ENCODE results near the gene ZNF282. TPM values are rescaled to one million over a fixed set of nuclear protein-coding genes. Genes with fewer than 3 reads are reported as not detected.
"Not testable (repeated sequence)": the region's sequence is repeated elsewhere in the genome, so short reads cannot be mapped to it uniquely, and the experiment has no call there.

Gene ZNF282
- total RNA-seq, 1 donor from 2014 or later = 17.9 TPM

GRCh38 chr7:149225106-149225505 is 29.8 kb downstream of the ZNF282 start:
- Histone ChIP-seq H3K4me3 (no peak overlapping the region), H3K9me3 (no peaks in the 10 kb centered on the region), H3K4me1 (no peaks in the 10 kb centered on the region), H3K27me3 (no peaks in the 10 kb centered on the region), H3K27ac (no peak overlapping the region), H3K36me3 (peaks cover 22 to 51% of the 10 kb centered on the region in 2 donors)
- intact Hi-C loops (cut with DNase I) = no loop called here
- no peak for DNase-seq (ENCODE audit: low spot score in 2 of 2)
- TF ChIP-seq CTCF (IDR thresholded peaks at IDR 0.05) = no peak

DNA sequence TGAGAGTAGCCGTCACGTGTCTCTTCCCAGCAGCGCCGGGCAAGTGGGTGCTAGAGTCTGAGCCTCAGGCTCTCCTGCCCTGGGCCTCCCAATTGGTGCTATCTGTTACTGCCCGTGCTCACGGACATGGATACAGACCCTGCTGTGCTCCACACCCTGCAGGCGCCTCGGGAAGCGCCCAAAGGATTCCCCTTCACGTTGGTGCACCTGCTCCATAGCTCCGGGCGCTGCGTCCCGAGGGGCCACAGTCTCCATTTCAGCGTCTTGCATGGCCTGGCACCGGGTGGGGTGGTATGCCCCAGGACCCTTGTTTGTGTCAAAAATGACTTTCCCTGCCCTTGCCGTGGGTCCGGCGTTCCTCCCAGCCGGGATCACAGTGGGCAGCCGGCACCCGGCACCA is 30.3 kb downstream of the ZNF282 start:
- H3K36me3 ChIP-seq = peaks cover 22 to 46% of the 10 kb centered on the region in 2 donors
- DNase-seq (ENCODE audit: low spot score in 2 of 2) = no peak
- no peak for TF ChIP-seq CTCF (IDR thresholded peaks at IDR 0.05)

DNA sequence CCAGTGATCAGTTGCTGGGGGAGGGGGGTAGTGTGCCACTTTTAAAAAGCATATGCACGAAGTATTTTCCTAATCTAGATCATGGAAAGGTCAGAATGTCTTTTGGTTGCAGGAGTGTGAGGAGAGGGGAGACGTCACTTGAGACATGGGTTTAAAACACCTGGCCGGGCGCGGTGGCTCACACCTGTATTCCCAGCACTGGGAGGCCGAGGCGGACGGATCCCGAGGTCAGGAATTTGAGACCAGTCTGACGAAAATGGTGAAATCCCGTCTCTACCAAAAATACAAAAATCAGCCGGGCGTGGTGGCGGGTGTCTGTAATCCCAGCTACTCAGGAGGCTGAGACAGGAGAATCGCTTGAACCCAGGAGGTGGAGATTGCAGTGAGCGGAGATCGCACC is 31.0 kb downstream of the ZNF282 start:
- H3K4me1 ChIP-seq; H3K4me3 ChIP-seq; H3K27me3 ChIP-seq; intact Hi-C loops (cut with DNase I); H3K27ac ChIP-seq; H3K9me3 ChIP-seq; DNase-seq (ENCODE audit: low spot score in 2 of 2): not testable (repeated sequence)
- peaks cover 22 to 40% of the 10 kb centered on the region in 2 donors for H3K36me3 ChIP-seq

More for the DNA sequence above, 30.3 kb downstream of the ZNF282 start:
- intact Hi-C loops (cut with DNase I) = no loop called here
- H3K9me3 ChIP-seq = no peaks in the 10 kb centered on the region
- H3K4me1 ChIP-seq = no peaks in the 10 kb centered on the region
- no peak overlapping the region for H3K27ac ChIP-seq
- H3K27me3 ChIP-seq = no peaks in the 10 kb centered on the region
- H3K4me3 ChIP-seq = no peak overlapping the region

GRCh38 chr7:149226840-149227494 is 31.6 kb downstream of the ZNF282 start:
- H3K9me3 ChIP-seq = no peaks in the 10 kb centered on the region
- no peak for DNase-seq (ENCODE audit: low spot score in 2 of 2)
- no peak for TF ChIP-seq CTCF (IDR thresholded peaks at IDR 0.05)

DNA sequence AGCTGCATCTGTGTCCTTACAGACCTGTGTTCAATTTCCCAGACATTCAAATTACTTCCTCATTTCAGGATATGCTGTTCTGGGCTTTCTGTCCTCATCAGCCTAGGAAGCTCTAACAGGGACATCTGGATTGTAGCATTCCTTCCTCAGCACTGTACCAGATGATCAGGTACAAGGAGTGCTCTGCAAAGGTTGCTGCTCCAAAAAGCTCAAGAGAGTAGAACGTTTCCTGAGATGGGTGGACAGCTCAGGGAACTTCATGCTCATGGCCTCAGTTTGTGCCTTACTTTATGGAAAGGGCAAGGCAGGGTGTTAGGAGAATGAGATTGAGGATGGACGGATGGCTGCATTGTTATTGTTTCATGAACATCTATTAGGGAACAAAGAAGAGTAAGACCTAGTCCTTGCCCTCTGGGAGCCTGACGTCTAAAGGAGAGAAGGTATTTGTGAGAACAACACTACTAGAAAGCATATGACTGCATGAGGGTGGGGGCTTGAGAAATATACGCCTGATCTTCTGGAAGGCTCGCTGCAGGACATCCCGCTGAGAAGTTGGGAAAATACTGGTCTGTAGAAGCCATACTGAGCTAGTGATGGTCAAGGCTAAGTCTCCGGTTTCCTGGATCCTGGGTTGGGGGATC is 33.6 kb downstream of the ZNF282 start:
- H3K36me3 ChIP-seq = peaks cover 13 to 17% of the 10 kb centered on the region in 2 donors
- no peak for TF ChIP-seq CTCF (IDR thresholded peaks at IDR 0.05)
- DNase-seq (ENCODE audit: low spot score in 2 of 2) = no peak
- H3K4me1 ChIP-seq = no peaks in the 10 kb centered on the region
- no peak overlapping the region for H3K4me3 ChIP-seq
- intact Hi-C loops (cut with DNase I) = no loop called here
- H3K9me3 ChIP-seq = no peaks in the 10 kb centered on the region
- H3K27ac ChIP-seq = no peak overlapping the region
- no peaks in the 10 kb centered on the region for H3K27me3 ChIP-seq

More at GRCh38 chr7:149226840-149227494, 31.6 kb downstream of the ZNF282 start:
- intact Hi-C loops (cut with DNase I) = no loop called here
- no peak overlapping the region for H3K27ac ChIP-seq
- no peaks in the 10 kb centered on the region for H3K27me3 ChIP-seq
- H3K4me1 ChIP-seq = no peaks in the 10 kb centered on the region
- no peak overlapping the region for H3K4me3 ChIP-seq
- peaks cover 19 to 34% of the 10 kb centered on the region in 2 donors for H3K36me3 ChIP-seq

DNA sequence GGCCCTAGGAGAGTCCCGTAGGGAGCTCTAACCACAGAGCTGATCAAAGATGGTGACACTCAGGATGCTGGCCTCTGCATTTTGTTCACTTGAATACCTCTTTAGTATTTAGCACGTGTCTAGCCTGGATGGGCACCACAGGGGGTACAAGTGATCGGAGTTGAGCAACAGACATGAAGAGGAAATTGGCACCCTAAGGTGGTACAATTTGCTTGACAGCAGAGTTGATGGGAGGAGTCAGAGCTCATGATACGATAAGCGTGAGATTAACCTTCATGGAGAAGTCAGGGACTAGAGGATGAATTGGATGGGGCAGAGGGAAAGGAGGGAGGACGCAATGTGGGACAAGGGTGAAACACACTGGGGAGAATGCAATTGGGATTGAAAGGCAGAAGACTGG is 34.2 kb downstream of the ZNF282 start:
- Histone ChIP-seq H3K27me3 (no peaks in the 10 kb centered on the region), H3K9me3 (no peaks in the 10 kb centered on the region), H3K36me3 (peaks cover 8 to 13% of the 10 kb centered on the region in 2 donors), H3K4me3 (no peak overlapping the region), H3K4me1 (no peaks in the 10 kb centered on the region), H3K27ac (no peak overlapping the region)
- DNase-seq (ENCODE audit: low spot score in 2 of 2) = no peak
- TF ChIP-seq CTCF (IDR thresholded peaks at IDR 0.05) = no peak
- intact Hi-C loops (cut with DNase I) = no loop called here

Measured in ascending aorta (tissue), 2 donors.